ENCODE results near the gene NUBPL.
"Not testable (repeated sequence)": the region's sequence is repeated elsewhere in the genome, so short reads cannot be mapped to it uniquely, and the experiment has no call there.

The NUBPL gene

DNA sequence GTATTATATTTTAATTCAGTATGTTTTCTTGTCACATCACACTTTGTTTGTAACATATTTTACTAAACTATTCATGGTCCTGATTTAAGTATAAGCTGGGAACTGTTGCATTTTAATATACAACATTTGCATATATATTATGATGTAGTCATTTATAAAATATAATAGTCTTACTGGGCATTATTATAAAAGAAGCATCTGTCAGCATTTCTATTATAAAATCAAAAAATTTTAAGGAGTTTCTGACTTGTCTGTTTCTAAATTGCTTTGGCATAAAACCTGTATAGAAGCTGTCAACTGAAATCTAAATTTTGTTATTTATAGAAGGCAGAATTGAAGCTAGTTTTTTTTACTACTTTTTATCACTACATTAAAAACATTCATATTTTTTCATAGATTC is 166.6 kb downstream of the NUBPL start:
- DNase-seq (ENCODE audit: low read depth, low spot score): no peak

DNA sequence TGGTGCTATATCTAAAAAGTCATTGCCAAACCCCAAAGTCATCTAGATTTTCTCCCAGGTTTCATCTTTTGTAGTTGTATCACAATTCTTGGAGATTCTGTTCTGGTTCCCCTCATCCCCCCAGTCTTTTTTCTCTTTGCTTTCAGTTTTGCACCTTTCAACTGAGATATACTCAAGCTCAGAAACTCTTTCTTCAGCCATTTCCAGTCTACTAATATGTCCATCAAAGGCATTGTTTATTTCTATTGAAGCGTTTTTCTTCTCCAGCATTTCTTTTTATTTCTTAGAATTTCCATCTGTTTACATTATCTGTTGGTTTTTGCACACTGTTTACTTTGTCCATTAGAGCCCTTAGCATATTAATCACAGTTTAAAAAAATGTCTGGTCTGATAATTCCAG is 179.5 kb downstream of the NUBPL start:
- no peak for DNase-seq (ENCODE audit: low read depth, low spot score)

DNA sequence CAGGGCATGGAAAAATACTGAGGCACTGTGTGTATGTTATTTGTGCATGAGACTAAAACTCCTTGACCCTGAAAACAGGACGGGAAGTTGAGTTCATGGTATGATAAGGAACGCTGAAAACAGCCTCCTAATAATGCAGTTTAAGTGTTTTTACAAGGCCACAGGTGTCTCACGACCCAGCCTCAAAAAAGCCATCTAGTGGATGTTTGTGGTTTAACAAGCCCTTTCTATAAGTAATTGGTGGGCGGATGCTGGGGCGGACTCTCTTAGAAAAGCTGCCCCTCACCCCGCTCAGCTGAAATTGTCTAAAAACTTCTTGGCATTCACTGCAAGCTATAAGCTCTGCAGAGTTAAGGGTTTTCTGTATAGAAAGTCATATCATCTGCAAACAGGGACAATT is 184.5 kb downstream of the NUBPL start:
- DNase-seq (ENCODE audit: low read depth, low spot score): peak; percentile 12

- no peak for DNase-seq (ENCODE audit: low read depth, low spot score)
These were observed 185.1 kb downstream of the NUBPL start for GRCh38 chr14:31746326-31746725.

DNA sequence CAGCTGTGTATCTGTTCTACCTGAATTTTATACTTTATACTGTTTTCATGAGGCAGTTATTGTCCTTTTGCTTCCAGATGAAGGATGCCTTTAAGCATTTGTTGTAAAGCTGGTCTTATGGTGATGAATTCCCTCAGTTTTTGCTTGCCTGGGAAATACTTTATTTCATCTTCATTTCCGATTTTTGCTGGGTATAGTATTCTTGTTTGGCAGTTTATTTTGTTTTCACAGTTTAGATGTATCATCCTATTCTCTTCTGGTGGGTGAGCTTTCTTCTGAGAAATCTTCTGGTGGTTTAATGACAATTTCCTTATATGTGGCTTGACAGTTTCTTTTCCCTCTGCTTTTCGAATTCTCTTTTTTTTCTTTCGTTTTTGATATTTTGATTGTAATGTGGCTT is 188.1 kb downstream of the NUBPL start:
- no peak for DNase-seq (ENCODE audit: low read depth, low spot score)

GRCh38 chr14:31751047-31751446 is 189.8 kb downstream of the NUBPL start:
- DNase-seq (ENCODE audit: low read depth, low spot score): not testable (repeated sequence)

DNA sequence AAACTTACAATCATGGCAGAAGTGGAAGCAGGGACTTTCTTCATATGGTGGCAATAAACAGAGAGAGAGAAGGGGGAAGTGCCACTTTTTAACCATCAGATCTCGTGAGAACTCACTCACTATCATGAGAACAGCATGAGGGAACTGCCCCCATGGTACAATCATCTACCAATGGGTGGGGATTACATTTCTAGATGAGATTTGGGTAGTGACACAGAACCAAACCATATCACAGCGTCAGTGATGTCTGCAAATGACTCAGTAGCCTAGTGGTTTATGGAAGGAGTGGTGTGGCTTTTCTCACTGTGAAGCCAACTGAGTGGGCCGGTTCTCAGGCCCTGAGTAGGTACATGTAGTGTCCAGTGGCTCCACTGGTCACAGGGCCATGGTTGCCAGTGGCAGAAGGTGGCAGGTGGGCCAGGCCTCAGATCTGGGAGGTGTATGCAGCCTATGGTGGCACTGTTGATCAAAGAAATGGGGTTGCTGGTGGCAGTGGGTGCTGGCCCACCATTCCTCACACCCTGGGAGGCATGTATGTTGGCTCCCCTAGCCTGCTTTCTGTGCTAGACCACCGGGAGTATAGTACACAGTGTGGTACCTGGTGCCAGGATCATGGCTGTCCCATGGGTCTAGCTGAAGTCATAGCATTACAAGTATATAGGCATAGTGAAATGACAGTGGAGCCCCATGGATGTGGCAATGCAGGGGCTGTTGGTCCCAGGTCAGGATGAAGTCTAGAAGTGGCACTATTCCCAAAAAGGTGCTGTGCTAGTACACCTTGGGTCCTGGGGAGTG is 191.9 kb downstream of the NUBPL start:
- DNase-seq (ENCODE audit: low read depth, low spot score): no peak

- DNase-seq (ENCODE audit: low read depth, low spot score): no peak
These were observed 197.7 kb downstream of the NUBPL start for GRCh38 chr14:31758941-31759340.

DNA sequence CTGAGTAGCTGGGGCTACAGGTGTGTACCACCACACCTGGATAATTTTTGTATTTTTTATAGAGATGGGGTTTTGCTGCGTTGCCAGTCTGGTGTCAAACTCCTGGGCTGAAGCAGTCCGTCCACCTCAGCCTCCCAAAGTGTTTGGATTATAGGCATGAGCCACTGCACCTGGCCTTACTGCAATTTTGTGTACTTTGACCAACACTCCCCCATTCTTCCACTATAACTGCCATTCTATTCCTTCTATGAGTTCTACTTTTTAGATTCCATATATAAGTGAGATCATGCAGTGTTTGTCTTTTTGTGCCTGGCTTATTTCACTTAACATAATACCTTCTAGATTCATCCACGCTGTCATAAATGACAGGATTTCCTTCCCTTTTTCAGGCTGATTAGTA is 199.1 kb downstream of the NUBPL start:
- no peak for DNase-seq (ENCODE audit: low read depth, low spot score)

GRCh38 chr14:31761325-31761724 is 200.1 kb downstream of the NUBPL start:
- DNase-seq (ENCODE audit: low read depth, low spot score): no peak

DNA sequence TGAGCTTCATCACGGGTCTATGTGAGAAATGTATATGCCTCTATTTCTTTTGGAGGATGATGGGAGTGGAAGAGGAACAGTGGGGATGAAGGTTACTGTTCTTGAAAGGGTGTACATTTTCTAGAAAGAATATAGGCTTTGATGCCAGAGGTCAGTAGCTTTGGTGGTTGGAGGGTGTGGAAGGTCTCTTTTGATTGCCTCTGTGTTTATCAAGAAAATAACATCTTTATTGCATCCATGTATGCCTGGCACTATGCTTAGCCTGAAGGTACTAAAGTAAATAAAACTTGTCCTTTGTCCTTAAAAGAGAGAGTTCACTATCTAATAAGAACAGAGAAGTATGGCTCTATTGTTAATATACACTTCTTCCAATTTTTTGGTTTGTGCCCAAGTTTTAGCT is 201.8 kb downstream of the NUBPL start:
- DNase-seq (ENCODE audit: low read depth, low spot score): no peak

DNA sequence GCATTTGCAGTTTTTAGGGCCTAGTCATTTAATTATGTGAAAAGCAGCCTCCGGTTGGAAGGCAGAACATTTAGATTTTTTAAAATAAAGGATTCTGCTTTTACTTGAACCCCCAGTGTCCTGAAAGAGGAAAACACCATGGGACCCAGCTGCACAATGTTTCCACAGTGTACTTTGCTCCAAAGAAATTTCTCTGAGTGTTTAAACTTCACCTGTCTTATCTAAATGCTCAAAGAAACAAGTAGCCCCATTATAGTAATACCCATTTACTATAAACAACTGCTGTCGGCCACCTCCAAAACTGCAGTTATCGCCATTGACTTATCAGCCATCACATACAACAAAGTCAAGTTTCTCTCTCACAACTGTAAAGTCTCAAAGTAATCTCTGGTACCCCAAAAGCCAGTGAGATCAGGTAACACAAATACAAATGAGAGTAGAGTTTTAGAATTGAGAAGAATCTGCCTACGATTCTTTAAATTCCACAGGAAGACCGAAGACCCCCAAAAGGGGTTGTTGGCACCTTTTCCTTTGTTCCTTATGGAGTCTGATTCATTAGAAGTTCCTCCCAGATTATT is 205.2 kb downstream of the NUBPL start:
- no peak for DNase-seq (ENCODE audit: low read depth, low spot score)

DNA sequence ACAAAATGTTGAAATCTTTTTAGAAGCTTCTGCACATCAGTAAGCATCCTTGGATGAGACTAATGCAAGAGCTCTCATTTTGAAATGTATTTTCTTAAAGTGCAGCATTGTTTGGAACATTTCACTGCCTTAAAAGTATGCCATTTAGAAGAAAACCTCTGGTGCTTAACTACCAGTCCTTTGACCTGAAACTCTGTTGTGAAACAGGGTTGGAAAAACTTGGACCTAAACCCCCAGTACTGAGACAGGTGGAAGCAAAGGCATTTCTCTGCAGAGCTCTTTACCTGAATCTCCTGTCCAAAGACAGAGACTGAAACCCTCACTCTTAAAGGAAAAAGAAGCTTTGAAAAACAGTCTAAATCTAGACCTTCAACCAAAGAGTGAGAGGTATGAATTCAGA is 207.2 kb downstream of the NUBPL start:
- no peak for DNase-seq (ENCODE audit: low read depth, low spot score)

GRCh38 chr14:31770271-31770670 is 209.1 kb downstream of the NUBPL start:
- no peak for DNase-seq (ENCODE audit: low read depth, low spot score)

- DNase-seq (ENCODE audit: low read depth, low spot score): no peak
These were observed 213.4 kb downstream of the NUBPL start for GRCh38 chr14:31774567-31774966.

DNA sequence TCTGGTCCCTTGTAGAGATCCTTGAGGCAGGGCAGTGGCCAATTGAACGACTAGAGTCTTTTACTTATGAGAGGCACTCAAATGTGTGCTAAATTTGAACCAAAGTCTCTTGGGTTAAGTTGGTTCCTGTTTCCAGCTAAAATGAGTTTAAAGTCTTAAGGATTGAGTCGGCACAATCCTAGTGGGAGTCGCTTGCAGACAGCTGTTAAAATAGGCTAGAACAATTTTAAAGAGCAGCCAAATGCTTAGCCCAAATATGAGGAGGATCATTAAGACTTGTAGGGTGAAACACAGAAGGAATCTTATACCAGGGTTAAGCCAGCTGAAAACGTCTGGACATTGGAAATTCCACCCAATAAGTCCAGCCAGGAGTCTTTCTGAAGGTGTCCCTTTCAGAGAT is 216.1 kb downstream of the NUBPL start:
- no peak for DNase-seq (ENCODE audit: low read depth, low spot score)

GRCh38 chr14:31781578-31781977 is 220.4 kb downstream of the NUBPL start:
- DNase-seq (ENCODE audit: low read depth, low spot score): no peak

GRCh38 chr14:31785574-31785973 is 224.4 kb downstream of the NUBPL start:
- DNase-seq (ENCODE audit: low read depth, low spot score): no peak

DNA sequence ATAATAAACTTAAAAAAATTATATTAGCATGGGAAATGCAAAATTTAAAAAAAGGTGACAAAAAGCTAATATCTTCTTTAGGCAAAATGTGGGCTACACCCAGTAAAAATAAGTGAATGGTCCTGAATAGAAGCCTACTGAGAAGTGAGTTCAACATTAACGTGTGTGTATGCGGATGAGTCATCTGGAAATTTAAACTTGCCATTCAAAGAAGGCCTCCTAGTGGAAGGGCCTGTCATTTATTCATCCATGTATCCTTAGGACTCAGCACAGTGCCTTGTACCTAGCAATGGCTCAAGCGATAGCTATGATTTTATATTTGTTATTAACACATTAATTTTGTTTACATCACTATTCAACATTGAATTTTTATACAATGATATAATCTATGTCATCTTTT is 226.2 kb downstream of the NUBPL start:
- no peak for DNase-seq (ENCODE audit: low read depth, low spot score)

- DNase-seq (ENCODE audit: low read depth, low spot score): no peak
These were observed 227.1 kb downstream of the NUBPL start for GRCh38 chr14:31788340-31788739.

GRCh38 chr14:31792726-31793125 is 231.5 kb downstream of the NUBPL start:
- DNase-seq (ENCODE audit: low read depth, low spot score): no peak

- DNase-seq (ENCODE audit: low read depth, low spot score): not testable (repeated sequence)
These were observed 236.7 kb downstream of the NUBPL start for GRCh38 chr14:31797946-31798345.

- DNase-seq (ENCODE audit: low read depth, low spot score): no peak
These were observed 241.6 kb downstream of the NUBPL start for GRCh38 chr14:31802838-31803237.

DNA sequence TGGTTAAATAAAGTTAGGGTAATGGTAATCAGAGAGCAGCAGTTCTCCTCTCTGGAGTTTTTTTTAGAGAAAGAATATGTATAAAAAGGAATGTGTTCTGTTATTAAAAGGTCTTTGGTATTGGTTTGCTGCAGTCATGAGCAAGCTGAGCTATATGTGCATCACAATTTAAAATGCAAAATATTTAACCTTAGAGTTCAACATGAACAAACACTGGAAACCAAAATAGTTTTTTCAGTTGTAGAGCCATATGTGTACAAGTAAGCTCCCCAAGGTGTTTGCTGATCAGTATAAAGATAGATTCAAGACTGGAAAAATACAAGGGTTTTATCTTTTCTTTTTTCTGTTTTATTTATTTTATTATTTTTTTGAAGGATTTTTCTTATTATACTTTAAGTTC is 245.0 kb downstream of the NUBPL start:
- DNase-seq (ENCODE audit: low read depth, low spot score): no peak
